ENCODE results near the gene BEST3. TPM values are rescaled to one million over a fixed set of nuclear protein-coding genes. Genes with fewer than 3 reads are reported as not detected.

BEST3 gene
- total RNA-seq, 6 experiments from 2014 or later, result not detected

DNA sequence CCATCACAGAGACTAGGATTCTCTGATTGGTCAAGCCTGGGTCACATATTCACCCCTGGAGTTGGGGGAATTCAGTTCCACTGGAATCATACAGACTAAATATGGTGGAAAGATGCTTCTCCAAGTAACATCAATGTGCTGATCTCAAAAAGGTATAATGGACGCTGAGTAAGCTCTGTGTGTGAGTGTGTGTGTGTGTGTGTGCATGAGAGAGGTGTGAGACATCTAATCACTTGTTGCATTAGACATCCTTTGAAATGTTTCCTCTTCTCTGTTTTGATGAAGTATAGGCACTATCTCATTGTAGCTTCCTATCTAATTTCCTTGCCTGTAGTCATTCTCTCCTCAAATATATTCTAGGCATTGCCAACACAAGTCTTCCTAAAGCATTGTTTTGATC is 34.5 kb upstream of the BEST3 start:
- ATAC-seq, result no peak
- Histone ChIP-seq H3K4me3 (no peak overlapping the region), H3K36me3 (no peaks in the 10 kb centered on the region), H3K27ac (no peak overlapping the region), H3K4me1 (peaks cover 0 to 4% (median 0%) of the 10 kb centered on the region in 4 donors), H3K27me3 (no peaks in the 10 kb centered on the region), H3K9me3 (no peaks in the 10 kb centered on the region)
- intact Hi-C loops (cut with DNase I), result no loop called here
- TF ChIP-seq, protein P1, sequence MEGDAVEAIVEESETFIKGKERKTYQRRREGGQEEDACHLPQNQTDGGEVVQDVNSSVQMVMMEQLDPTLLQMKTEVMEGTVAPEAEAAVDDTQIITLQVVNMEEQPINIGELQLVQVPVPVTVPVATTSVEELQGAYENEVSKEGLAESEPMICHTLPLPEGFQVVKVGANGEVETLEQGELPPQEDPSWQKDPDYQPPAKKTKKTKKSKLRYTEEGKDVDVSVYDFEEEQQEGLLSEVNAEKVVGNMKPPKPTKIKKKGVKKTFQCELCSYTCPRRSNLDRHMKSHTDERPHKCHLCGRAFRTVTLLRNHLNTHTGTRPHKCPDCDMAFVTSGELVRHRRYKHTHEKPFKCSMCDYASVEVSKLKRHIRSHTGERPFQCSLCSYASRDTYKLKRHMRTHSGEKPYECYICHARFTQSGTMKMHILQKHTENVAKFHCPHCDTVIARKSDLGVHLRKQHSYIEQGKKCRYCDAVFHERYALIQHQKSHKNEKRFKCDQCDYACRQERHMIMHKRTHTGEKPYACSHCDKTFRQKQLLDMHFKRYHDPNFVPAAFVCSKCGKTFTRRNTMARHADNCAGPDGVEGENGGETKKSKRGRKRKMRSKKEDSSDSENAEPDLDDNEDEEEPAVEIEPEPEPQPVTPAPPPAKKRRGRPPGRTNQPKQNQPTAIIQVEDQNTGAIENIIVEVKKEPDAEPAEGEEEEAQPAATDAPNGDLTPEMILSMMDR (IDR thresholded peaks at IDR 0.05), result no peak
- TF ChIP-seq POLR2A (IDR thresholded peaks at IDR 0.05), result no peak
- WGBS (ENCODE audit: insufficient coverage, low coverage, low lambda C conversion rate, missing lambda C conversion rate), result 17% methylated on average over 1 of the region's 1 CpG
- DNase-seq, result no peak

DNA sequence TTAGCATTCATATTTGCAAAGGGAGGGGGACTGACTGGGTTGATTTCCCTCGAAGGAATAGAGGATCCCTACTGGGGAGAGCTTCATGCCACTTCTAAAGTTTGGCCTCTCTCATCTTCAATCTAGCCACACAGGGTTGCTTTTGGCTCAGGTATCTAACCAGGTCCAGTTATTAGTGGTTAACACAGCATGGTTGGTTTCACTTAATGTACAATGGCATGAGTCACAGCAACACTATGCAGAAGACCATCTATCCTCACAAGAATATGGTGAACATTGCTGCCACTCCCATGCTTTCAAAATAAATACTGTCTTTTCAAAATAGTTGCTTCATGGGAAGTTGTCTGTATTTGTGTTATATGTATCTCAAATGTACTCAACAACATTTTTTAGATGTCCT is 33.0 kb upstream of the BEST3 start:
- H3K4me1 ChIP-seq, result no peaks in the 10 kb centered on the region
- no peak overlapping the region for H3K27ac ChIP-seq
- H3K4me3 ChIP-seq, result no peak overlapping the region
- no peak for ATAC-seq
- WGBS (ENCODE audit: insufficient coverage, low coverage, low lambda C conversion rate, missing lambda C conversion rate), result no CpG with 5 or more reads among the region's 1 CpG
- intact Hi-C loops (cut with DNase I), result no loop called here
- TF ChIP-seq, protein P1 (IDR thresholded peaks at IDR 0.05), result no peak
- TF ChIP-seq POLR2A (IDR thresholded peaks at IDR 0.05), result no peak
- DNase-seq, result no peak
- H3K27me3 ChIP-seq, result no peaks in the 10 kb centered on the region
- no peaks in the 10 kb centered on the region for H3K36me3 ChIP-seq
- H3K9me3 ChIP-seq, result no peaks in the 10 kb centered on the region

DNA sequence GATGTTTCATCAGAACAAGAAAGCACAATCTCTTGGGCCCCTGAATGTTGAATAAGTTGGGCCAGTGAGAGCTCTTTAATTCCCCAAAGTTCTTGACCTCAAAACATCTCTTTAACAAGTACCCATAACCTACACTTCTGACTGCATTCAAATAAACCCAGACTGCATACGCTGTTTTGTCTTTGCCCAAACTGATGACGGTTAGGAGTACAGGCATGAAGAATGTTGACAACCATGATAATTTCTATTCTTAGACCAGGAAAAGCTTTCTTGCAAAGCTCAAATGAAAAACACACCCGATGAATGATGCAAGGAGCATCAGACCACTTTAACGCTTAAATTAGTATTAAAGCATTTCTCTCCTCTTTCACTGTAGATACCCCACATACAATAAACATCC is 27.8 kb upstream of the BEST3 start:
- WGBS (ENCODE audit: insufficient coverage, low coverage, low lambda C conversion rate, missing lambda C conversion rate), result 80% methylated on average over 3 of the region's 4 CpGs
- intact Hi-C loops (cut with DNase I), result no loop called here
- Histone ChIP-seq H3K27ac (no peak overlapping the region), H3K27me3 (no peaks in the 10 kb centered on the region), H3K4me1 (no peaks in the 10 kb centered on the region), H3K9me3 (no peaks in the 10 kb centered on the region), H3K4me3 (no peak overlapping the region), H3K36me3 (no peaks in the 10 kb centered on the region)
- DNase-seq (no peak), ATAC-seq (no peak)
- TF ChIP-seq POLR2A (IDR thresholded peaks at IDR 0.05), result no peak
- TF ChIP-seq, protein P1 (IDR thresholded peaks at IDR 0.05), result no peak

DNA sequence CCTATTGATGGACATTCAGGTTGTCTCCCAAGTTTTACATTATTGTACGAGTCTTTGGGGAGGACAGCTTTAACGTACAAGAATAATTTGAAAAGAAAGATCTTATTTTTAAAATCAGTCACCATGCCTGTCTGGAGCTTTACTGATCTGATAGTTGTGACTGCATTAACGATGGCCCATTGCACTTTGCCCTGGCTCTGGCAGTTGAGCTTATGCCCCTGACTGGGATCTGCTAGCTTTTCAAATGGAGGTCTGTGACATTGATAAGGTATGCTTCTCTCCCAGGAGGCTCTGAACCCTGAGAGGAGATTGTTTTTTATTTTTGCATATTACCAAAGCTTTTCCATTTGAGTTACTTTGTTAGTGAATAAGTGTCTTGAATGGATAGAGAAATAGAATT is 21.6 kb upstream of the BEST3 start:
- Histone ChIP-seq H3K27me3 (no peaks in the 10 kb centered on the region), H3K27ac (no peak overlapping the region), H3K4me3 (no peak overlapping the region), H3K9me3 (no peaks in the 10 kb centered on the region), H3K4me1 (no peaks in the 10 kb centered on the region), H3K36me3 (no peaks in the 10 kb centered on the region)
- TF ChIP-seq, protein P1 (IDR thresholded peaks at IDR 0.05), result no peak
- TF ChIP-seq POLR2A (IDR thresholded peaks at IDR 0.05), result no peak
- no peak for DNase-seq
- no peak for ATAC-seq
- 57% methylated on average over 3 of the region's 3 CpGs for WGBS (ENCODE audit: insufficient coverage, low coverage, low lambda C conversion rate, missing lambda C conversion rate)
- intact Hi-C loops (cut with DNase I), result no loop called here
